Frontal cortex (tissue), 4 donors: ENCODE measurements around the gene EEF1A2. TPM values are rescaled to one million over a fixed set of nuclear protein-coding genes. Genes with fewer than 3 reads are reported as not detected.
A peak's percentile ranks its signal among the peaks of the same experiment; 100 is the strongest.

Experiments used
- DNase-seq, 2 donors: peaks; one replicate each; pipeline ENCODE4 v3.0.0; 2012; ENCODE audit warnings: low spot score in 2 of 2
- FAIRE-seq: peaks from 2 replicates; lab custom pipeline; 2012; peaks lifted over from hg19 to GRCh38; lab: Jason Lieb, UNC
- total RNA-seq: library from RNA; depleted of rRNA; stranded (reverse); fragments of >200 nt; gene quantifications from one replicate; pipeline ENCODE4 v1.2.3, GENCODE V29; 2014
- donor health status: control.
- donor health status: control.
- donor health status: control.

Gene EEF1A2
- total RNA-seq, 1 donor from 2014 or later = 179 TPM

GRCh38 chr20:63502671-63503172 is 3.8 kb upstream of the EEF1A2 start:
- no peak for FAIRE-seq
- no peak for DNase-seq

GRCh38 chr20:63501818-63502670 is 3.2 kb upstream of the EEF1A2 start:
- no peak for FAIRE-seq
- DNase-seq = peak in 1 of 2 donors; percentile 75

DNA sequence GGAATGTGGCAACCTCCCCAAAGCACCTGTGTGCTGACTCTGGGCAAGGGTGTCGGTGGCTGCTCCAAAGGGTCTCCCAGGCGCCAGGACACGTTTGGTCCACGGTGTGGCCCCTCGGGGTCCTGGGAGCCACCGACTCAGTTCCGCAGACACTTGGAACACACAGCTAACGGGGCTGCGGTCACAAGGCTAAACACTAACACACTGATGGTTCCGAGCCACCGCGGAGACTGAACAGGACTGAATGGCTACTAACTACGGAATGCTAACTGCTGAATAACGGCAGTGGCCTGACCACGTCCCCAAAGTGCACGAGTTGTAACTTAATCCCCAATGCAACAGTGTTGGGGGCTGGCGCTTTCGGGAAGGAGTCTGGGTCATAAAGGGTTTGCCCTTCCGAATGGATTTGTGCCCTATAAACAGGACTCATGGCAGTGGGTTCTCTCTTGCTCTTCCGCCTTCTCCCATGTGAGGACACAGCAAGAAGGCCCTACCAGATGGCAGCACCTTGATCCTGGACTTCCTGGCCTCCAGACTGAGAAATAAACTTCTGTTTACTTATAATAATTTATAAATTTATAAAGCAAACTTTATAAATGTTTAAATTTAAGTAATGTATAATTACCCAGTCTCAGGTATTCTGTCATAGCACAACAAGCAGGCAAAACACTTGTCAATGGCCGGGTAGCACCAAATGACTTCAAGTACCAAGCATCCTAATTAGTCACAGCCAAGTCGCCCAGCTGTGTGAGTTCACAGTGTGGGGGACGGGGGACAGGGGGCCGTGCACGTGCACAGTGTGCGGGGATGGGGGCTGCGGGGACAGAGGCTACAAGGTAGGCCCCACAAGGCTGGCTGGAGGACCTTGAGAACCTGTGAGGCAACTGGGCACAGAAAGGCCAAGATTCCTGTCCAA is 2.3 kb upstream of the EEF1A2 start:
- no peak for FAIRE-seq
- DNase-seq = no peak

DNA sequence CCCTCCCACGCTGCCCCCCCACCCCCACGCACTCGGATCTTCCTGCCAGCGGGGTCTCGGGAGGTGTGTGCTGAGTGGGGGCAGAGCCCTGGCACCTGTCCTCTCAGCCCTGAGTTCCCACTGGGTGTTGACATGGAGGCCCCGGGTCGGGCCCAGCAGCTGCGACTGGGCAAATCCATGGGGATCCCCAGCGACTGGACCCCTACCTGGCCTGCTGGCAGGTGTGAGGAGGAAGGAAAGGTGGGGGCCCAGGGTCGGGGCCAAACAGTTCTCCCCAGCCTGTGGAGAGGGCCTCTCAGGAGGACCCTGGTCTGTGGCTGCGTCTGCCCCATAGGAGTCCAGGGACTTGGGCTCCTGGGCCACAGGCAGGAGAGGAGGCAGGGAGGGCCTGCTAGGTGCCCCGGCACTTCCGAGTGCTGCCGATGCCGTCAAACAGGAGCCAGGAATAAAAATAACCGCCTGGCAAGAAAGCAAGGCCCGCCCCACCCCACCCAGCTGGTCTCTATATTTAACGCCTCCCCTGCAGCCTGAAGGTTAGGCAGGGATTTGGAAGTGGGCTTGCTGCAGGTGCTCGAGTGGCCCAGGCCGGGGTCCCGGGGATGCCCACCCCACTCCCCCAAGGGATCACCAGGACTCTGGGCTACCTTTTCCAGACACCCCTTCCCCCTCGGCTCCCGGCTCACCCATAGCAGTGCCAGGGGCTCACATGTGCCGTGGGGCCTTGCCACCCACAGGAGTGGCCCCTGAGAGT is 1.4 kb upstream of the EEF1A2 start:
- DNase-seq (no peak), FAIRE-seq (no peak)

- DNase-seq (no peak), FAIRE-seq (no peak)
Observed at GRCh38 chr20:63499338-63499969, 571 bp upstream of the EEF1A2 start.

DNA sequence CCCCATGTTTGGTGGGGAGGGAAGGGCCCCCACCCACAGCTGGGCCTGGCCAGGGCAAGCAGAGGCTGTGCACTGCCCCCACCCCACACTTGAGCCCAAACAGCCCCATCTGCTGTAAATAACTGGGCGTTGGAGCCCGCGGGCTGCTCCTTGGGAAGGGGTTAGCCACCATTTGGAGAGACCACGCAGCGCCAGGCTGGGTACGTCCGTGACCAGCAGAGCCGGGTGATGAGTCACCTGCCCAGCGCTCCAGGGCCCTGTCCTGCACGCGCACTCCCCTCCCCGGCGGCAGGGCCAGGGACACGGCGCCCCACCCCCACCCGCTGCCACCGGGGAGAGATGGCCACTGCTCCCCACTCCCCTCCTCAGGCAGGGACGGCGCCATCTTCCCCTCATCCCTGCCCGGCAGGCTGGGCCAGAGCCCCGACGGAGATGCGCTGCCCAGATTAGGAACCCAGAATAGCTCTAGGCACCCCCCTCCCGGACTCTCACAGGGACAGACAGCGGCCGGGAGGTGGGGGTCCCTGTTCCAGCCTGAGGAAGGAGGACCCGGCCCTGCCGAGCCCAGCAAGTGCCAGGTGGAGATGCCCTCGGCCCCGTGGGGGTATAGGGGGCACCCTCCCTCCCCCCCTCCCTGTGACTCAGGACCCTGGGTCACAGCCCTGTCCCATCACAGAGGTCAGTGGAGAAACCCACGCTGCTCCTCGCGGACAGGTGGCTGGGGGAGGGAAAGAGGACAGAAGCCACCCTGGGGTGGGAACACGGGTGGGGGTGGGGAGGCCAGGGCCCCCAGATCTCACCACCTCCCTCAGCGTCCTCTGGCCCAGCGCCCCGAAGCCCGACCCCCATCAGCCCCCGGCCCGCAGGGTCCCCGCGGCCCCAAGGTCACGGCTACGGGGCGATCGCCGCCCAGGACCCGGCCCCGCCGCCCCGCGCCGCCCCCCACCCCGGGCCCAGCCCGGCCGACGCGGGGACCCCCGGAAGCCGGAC is 642 bp downstream of the EEF1A2 start:
- FAIRE-seq (no peak), DNase-seq (peak in 1 of 2 donors; percentile 66)

- FAIRE-seq (no peak), DNase-seq (no peak)
Observed at GRCh38 chr20:63497138-63497945, 1.5 kb downstream of the EEF1A2 start.

- DNase-seq (no peak), FAIRE-seq (no peak)
Observed at GRCh38 chr20:63496596-63497120, 2.2 kb downstream of the EEF1A2 start.

GRCh38 chr20:63495741-63496595 is 2.9 kb downstream of the EEF1A2 start:
- FAIRE-seq = no peak

DNA sequence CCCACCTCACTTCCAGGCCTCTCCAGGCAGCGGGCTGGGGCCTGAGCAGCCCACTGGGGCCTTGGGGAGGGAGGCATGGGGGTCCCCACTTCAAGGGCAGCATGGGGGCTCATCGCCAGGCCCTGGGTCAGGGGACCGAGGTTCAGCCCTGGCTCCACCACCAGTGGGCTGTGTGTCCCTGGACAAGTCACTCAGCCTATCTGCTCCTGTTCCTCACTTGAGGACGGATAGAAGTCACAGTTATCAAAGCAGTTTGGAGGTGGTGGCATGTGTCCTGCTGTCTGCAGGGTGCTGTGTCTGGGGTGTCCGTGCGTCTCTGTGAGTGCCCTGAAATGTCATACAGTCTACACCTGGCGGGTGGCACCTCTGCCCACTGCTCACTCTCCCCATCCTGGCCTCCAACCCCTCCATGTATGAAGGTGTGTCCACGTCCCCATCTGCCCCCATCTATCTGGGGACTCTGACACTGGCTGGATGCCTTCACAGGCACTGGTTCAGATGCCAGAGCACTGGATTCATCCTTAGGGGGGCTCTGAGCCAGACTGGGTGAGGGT is 3.6 kb downstream of the EEF1A2 start:
- DNase-seq (no peak), FAIRE-seq (no peak)

More at GRCh38 chr20:63495741-63496595, 2.9 kb downstream of the EEF1A2 start:
- peak; percentile 80 to 86 for DNase-seq

DNA sequence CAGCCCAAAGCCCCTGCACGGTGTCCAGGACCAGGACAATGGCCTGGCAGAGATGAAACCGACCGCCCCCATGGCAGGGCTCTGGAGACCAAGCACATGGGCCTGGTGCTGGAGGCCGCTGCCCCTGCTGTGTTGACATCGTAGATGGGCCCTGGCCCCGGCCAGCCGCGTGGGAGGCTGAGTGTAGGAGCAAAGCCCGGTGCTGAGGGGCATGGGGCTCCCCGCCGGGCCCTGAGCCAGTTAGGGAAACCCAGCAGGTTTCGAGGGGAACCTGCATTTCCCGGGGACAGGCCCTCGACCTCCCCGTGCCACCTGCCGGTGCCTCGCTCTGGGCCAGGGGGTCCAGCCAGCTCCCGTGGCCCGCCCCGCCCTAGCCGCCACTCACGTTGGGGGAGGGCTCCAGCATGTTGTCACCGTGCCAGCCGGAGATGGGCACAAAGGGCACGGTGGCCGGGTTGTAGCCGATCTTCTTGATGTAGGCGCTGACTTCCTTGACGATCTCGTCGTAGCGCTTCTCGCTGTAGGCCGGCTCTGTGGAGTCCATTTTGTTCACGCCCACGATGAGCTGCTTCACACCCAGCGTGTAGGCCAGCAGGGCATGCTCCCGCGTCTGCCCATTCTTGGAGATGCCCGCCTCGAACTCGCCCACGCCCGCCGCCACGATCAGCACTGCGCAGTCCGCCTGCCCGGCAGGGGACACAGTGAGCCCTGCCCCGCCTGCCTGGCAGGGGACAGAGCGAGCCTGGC is 4.3 kb downstream of the EEF1A2 start:
- FAIRE-seq = no peak
- no peak for DNase-seq

- FAIRE-seq = no peak
Observed at GRCh38 chr20:63494084-63494419, 4.8 kb downstream of the EEF1A2 start.

DNA sequence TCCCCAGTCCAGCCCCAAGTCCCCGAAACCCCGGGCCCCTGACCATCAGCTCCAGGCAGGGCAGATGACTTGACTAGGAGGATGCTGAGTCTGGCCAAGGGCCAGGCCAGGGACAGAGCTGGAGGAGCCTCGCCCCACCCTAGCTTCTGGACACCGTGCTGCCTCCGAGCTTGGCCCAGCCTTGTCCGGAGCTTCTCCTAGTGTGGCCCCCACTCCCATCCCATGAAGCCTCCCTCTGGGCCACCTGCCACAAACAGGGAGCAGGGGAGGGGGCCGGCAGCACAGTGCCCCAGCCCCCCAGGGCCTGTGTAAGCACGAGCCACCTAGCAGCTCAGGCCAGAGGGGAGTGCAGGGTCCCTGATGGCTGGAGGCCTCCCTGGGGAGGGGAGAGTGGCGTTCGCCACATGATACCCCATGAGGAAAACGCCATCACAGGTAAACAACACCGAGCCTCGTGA is 5.3 kb downstream of the EEF1A2 start:
- DNase-seq (no peak), FAIRE-seq (no peak)

More at GRCh38 chr20:63494084-63494419, 4.8 kb downstream of the EEF1A2 start:
- no peak for DNase-seq

GRCh38 chr20:63492982-63493381 is 5.9 kb downstream of the EEF1A2 start:
- DNase-seq (no peak), FAIRE-seq (no peak)

DNA sequence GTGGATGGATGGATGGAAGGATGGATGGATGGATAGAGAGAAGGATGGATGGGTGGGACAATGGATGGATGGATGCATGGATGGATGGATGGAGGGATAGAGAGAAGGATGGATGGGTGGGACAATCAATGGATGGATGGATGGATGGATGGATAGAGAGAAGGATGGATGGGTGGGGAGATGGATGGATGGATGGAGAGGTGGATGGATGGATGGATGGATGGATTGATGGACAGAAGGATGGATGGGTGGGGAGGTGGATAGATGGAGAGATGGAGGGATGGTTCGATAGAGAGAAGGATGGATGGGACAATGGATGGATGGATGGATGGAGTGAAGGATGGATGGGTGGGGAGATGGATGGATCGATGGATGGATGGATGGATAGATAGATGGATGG is 6.4 kb downstream of the EEF1A2 start:
- DNase-seq (no peak), FAIRE-seq (no peak)
